Osteocyte (in vitro differentiated cells): ENCODE results near the gene SH2D3A. TPM values are rescaled to one million over a fixed set of nuclear protein-coding genes. Genes with fewer than 3 reads are reported as not detected.
"Not testable (repeated sequence)": the region's sequence is repeated elsewhere in the genome, so short reads cannot be mapped to it uniquely, and the experiment has no call there.

ENCODE experiments used
- DNase-seq: peaks from one replicate; pipeline ENCODE4 v3.0.0; 2021; ENCODE audit warnings: mixed read lengths; ENCODE audit not compliant: unreplicated experiment; ENCODE audit errors: extremely low spot score
- H3K27ac Mint-ChIP-seq: one replicate; pipeline ENCODE4 v1.8.0; 2021; ENCODE audit warnings: mild to moderate bottlenecking, mixed read lengths; ENCODE audit not compliant: unreplicated experiment
- H3K27me3 Mint-ChIP-seq: one replicate; pipeline ENCODE4 v1.8.0; 2021; ENCODE audit warnings: mixed read lengths; ENCODE audit not compliant: unreplicated experiment
- H3K36me3 Mint-ChIP-seq: one replicate; pipeline ENCODE4 v1.8.0; 2021; ENCODE audit warnings: mixed read lengths; ENCODE audit not compliant: unreplicated experiment
- H3K4me1 Mint-ChIP-seq: one replicate; pipeline ENCODE4 v1.8.0; 2021; ENCODE audit warnings: mixed read lengths; ENCODE audit not compliant: unreplicated experiment
- H3K4me3 Mint-ChIP-seq: one replicate; pipeline ENCODE4 v1.8.0; 2021; ENCODE audit warnings: mild to moderate bottlenecking, moderate library complexity, mixed read lengths; ENCODE audit not compliant: unreplicated experiment
- H3K9me3 Mint-ChIP-seq: one replicate; pipeline ENCODE4 v1.8.0; 2021; ENCODE audit warnings: mixed read lengths; ENCODE audit not compliant: unreplicated experiment
- CTCF ChIP-seq: fragments of 200-600 bp; sonication (generic); IDR thresholded peaks from 2 replicates; pipeline ENCODE4 v1.5.0; 2021; ENCODE audit warnings: antibody characterized with exemption, mild to moderate bottlenecking, moderate library complexity
- total RNA-seq: library from RNA; stranded (reverse); gene quantifications from 2 replicates; pipeline ENCODE4 v1.2.1, GENCODE V29; 2021

SH2D3A gene
- total RNA-seq, 1 donor from 2014 or later: not detected

- TF ChIP-seq CTCF: no peak
- peaks cover 6% of the 10 kb centered on the region for H3K4me1 Mint-ChIP-seq
- H3K36me3 Mint-ChIP-seq: no peaks in the 10 kb centered on the region
- DNase-seq: no peak
- H3K27me3 Mint-ChIP-seq: no peaks in the 10 kb centered on the region
- H3K9me3 Mint-ChIP-seq: peaks cover 3% of the 10 kb centered on the region
- H3K4me3 Mint-ChIP-seq: no peak overlapping the region
- H3K27ac Mint-ChIP-seq: no peak overlapping the region
Measured at GRCh38 chr19:6802336-6803035, 35.3 kb upstream of the SH2D3A start.

GRCh38 chr19:6801485-6802086, 34.4 kb upstream of the SH2D3A start:
- no peak overlapping the region for H3K4me3 Mint-ChIP-seq
- H3K27ac Mint-ChIP-seq: no peak overlapping the region

GRCh38 chr19:6800991-6801484, 33.8 kb upstream of the SH2D3A start:
- DNase-seq: no peak
- no peak for TF ChIP-seq CTCF
- H3K27me3 Mint-ChIP-seq: no peaks in the 10 kb centered on the region
- no peak overlapping the region for H3K27ac Mint-ChIP-seq
- no peaks in the 10 kb centered on the region for H3K9me3 Mint-ChIP-seq
- H3K36me3 Mint-ChIP-seq: no peaks in the 10 kb centered on the region
- H3K4me3 Mint-ChIP-seq: no peak overlapping the region
- peaks cover 6% of the 10 kb centered on the region for H3K4me1 Mint-ChIP-seq

More at GRCh38 chr19:6801485-6802086, 34.4 kb upstream of the SH2D3A start:
- no peaks in the 10 kb centered on the region for H3K36me3 Mint-ChIP-seq
- no peak for TF ChIP-seq CTCF
- peaks cover 3% of the 10 kb centered on the region for H3K9me3 Mint-ChIP-seq
- H3K4me1 Mint-ChIP-seq: peaks cover 6% of the 10 kb centered on the region
- DNase-seq: no peak
- H3K27me3 Mint-ChIP-seq: no peaks in the 10 kb centered on the region

- not testable (repeated sequence) for H3K27ac Mint-ChIP-seq, DNase-seq, H3K9me3 Mint-ChIP-seq, H3K4me1 Mint-ChIP-seq, H3K36me3 Mint-ChIP-seq, H3K4me3 Mint-ChIP-seq, H3K27me3 Mint-ChIP-seq
Measured at GRCh38 chr19:6800160-6800790, 33.0 kb upstream of the SH2D3A start.

GRCh38 chr19:6797646-6798045, 30.4 kb upstream of the SH2D3A start:
- Mint-ChIP-seq H3K27ac (no peak overlapping the region), H3K36me3 (no peaks in the 10 kb centered on the region), H3K9me3 (peaks cover 6% of the 10 kb centered on the region), H3K27me3 (no peaks in the 10 kb centered on the region), H3K4me1 (peaks cover 6% of the 10 kb centered on the region), H3K4me3 (no peak overlapping the region)
- TF ChIP-seq CTCF: no peak
- no peak for DNase-seq
